PC-9 (cell line): ENCODE measurements around the gene CNTNAP5. TPM values are rescaled to one million over a fixed set of nuclear protein-coding genes. Genes with fewer than 3 reads are reported as not detected.

Experiments
- BruUV-seq: library from RNA; stranded (reverse); fragments of 400-500 nt; replicated peaks from 2 replicates; lab custom pipeline; 2021; lab: Mats Ljungman, UMichigan
- CTCF ChIA-PET: fragments of 300-600 bp; sonication (Branson Sonifier 250); formaldehyde crosslinking; loops from one replicate; lab custom pipeline; 2022; ENCODE audit warnings: antibody characterized with exemption; lab: Charles Lee
- POLR2A ChIA-PET: fragments of 300-600 bp; sonication (Branson Sonifier 250); formaldehyde crosslinking; loops from one replicate; lab custom pipeline; 2022; ENCODE audit warnings: antibody characterized with exemption; ENCODE audit not compliant: unreplicated experiment; lab: Charles Lee
- DNase-seq, 2 experiments: peaks; one replicate each; pipeline versions ENCODE4 v3.0.0 to v3.0.0-alpha.2; 2015 to 2022; ENCODE audit warnings: mixed read lengths in 1 of 2
- H2AFZ ChIP-seq: fragments of 200-600 bp; sonication (generic); 2 replicates; pipeline ENCODE4 v1.8.1; 2017; ENCODE audit warnings: antibody characterized with exemption
- H3F3A ChIP-seq: fragments of 200-600 bp; sonication (generic); 2 replicates; pipeline ENCODE4 v1.8.1; 2017; ENCODE audit warnings: antibody characterized with exemption, mild to moderate bottlenecking, low read depth; ENCODE audit not compliant: insufficient read depth
- H3K27ac ChIP-seq: fragments of 200-600 bp; sonication (generic); 2 replicates; pipeline ENCODE4 v1.6.1; 2016; ENCODE audit warnings: mixed run types
- H3K27me3 ChIP-seq: fragments of 200-600 bp; sonication (generic); 2 replicates; pipeline ENCODE4 v1.6.1; 2016; ENCODE audit warnings: low read depth, mixed run types; ENCODE audit not compliant: insufficient read depth
- H3K36me3 ChIP-seq: fragments of 200-600 bp; sonication (generic); 2 replicates; pipeline ENCODE4 v1.6.1; 2016; ENCODE audit warnings: low read depth, mixed run types
- H3K4me1 ChIP-seq: fragments of 200-600 bp; sonication (generic); replicated peaks from 2 replicates; pipeline ENCODE4 v1.6.1; 2016; ENCODE audit warnings: mixed run types; ENCODE audit not compliant: insufficient read depth
- H3K4me2 ChIP-seq: fragments of 200-600 bp; sonication (generic); 2 replicates; pipeline ENCODE4 v1.6.1; 2017; ENCODE audit warnings: mixed run types
- H3K4me3 ChIP-seq: fragments of 200-600 bp; sonication (generic); 2 replicates; pipeline ENCODE4 v1.6.1; 2016; ENCODE audit warnings: mixed run types
- H3K79me2 ChIP-seq: fragments of 200-600 bp; sonication (generic); 2 replicates; pipeline ENCODE4 v1.6.1; 2017; ENCODE audit warnings: low read depth, mixed run types
- H3K9me2 ChIP-seq: fragments of 200-600 bp; sonication (generic); 2 replicates; pipeline ENCODE4 v1.8.1; 2017; ENCODE audit warnings: mild to moderate bottlenecking; ENCODE audit not compliant: insufficient read depth
- H3K9me3 ChIP-seq: fragments of 200-600 bp; sonication (generic); 2 replicates; pipeline ENCODE4 v1.8.1; 2016; ENCODE audit warnings: low read depth; ENCODE audit not compliant: insufficient read depth
- H4K20me1 ChIP-seq: fragments of 200-600 bp; sonication (generic); 2 replicates; pipeline ENCODE4 v1.8.1; 2017; ENCODE audit not compliant: insufficient read depth
- CTCF ChIP-seq: fragments of 200-600 bp; sonication (generic); conservative IDR thresholded peaks from 2 replicates; pipeline ENCODE4 v1.6.1; 2017; ENCODE audit warnings: mixed run types, antibody characterized with exemption, mild to moderate bottlenecking, moderate library complexity
- EZH2 ChIP-seq: fragments of 200-600 bp; sonication (generic); IDR thresholded peaks from 2 replicates; pipeline ENCODE4 v1.8.0; 2017; ENCODE audit warnings: antibody characterized with exemption, low read depth
- intact Hi-C: fragments of 100-400 bp; cut with micrococcal nuclease; formaldehyde crosslinking; loops from one replicate; pipeline ENCODE4 v1.10.0; 2022; ENCODE audit not compliant: unreplicated experiment
- total RNA-seq: library from RNA; stranded (reverse); gene quantifications from 2 replicates; pipeline ENCODE4 v1.2.3, GENCODE V29; 2021

CNTNAP5 gene
- total RNA-seq, 1 experiment from 2014 or later: not detected

- no peak overlapping the region for H3K4me3 ChIP-seq
- H3K27me3 ChIP-seq: peaks cover 16% of the 10 kb centered on the region
- TF ChIP-seq EZH2 (no peak), CTCF (no peak)
- no peak overlapping the region for H3K4me2 ChIP-seq
- no peak overlapping the region for H2AFZ ChIP-seq
- BruUV-seq: no TSS peak
- H3F3A ChIP-seq: no peaks in the 10 kb centered on the region
- no peaks in the 10 kb centered on the region for H4K20me1 ChIP-seq
- intact Hi-C loops: no loop called here
- no peak overlapping the region for H3K27ac ChIP-seq
- no peaks in the 10 kb centered on the region; the same call in 1 of the 2 replicates for H3K9me2 ChIP-seq
- H3K36me3 ChIP-seq: no peaks in the 10 kb centered on the region
- CTCF ChIA-PET: no interaction called here
- no peaks in the 10 kb centered on the region for H3K4me1 ChIP-seq
- DNase-seq: no peak
- no peaks in the 10 kb centered on the region for H3K9me3 ChIP-seq
- H3K79me2 ChIP-seq: no peaks in the 10 kb centered on the region
- POLR2A ChIA-PET: no interaction called here
These were observed 615.2 kb downstream of the CNTNAP5 start for GRCh38 chr2:124640221-124640750.

- BruUV-seq: no TSS peak
- no peak for DNase-seq
- Histone ChIP-seq H3K27ac (no peak overlapping the region), H3K36me3 (no peaks in the 10 kb centered on the region), H2AFZ (no peak overlapping the region), H4K20me1 (no peaks in the 10 kb centered on the region), H3K27me3 (peaks cover 26% of the 10 kb centered on the region), H3K4me1 (no peaks in the 10 kb centered on the region), H3K9me3 (no peaks in the 10 kb centered on the region), H3K4me3 (no peak overlapping the region), H3K79me2 (no peaks in the 10 kb centered on the region), H3K4me2 (no peak overlapping the region), H3F3A (no peaks in the 10 kb centered on the region), H3K9me2 (no peaks in the 10 kb centered on the region)
- POLR2A ChIA-PET: no interaction called here
- CTCF ChIA-PET: no interaction called here
- intact Hi-C loops: no loop called here
- TF ChIP-seq EZH2 (no peak), CTCF (no peak)
These were observed 621.2 kb downstream of the CNTNAP5 start for GRCh38 chr2:124646166-124646815.

GRCh38 chr2:124647245-124647644, 622.2 kb downstream of the CNTNAP5 start:
- DNase-seq: no peak
- Histone ChIP-seq H4K20me1 (no peaks in the 10 kb centered on the region), H3K4me1 (no peaks in the 10 kb centered on the region), H3K36me3 (no peaks in the 10 kb centered on the region), H3F3A (no peaks in the 10 kb centered on the region), H3K27ac (no peak overlapping the region), H3K9me2 (no peaks in the 10 kb centered on the region), H3K79me2 (no peaks in the 10 kb centered on the region), H3K4me3 (no peak overlapping the region), H2AFZ (no peak overlapping the region), H3K27me3 (peaks cover 22% of the 10 kb centered on the region), H3K9me3 (no peaks in the 10 kb centered on the region), H3K4me2 (no peak overlapping the region)
- TF ChIP-seq CTCF (no peak), EZH2 (no peak)
- CTCF ChIA-PET: no interaction called here
- intact Hi-C loops: no loop called here
- no TSS peak for BruUV-seq
- POLR2A ChIA-PET: no interaction called here
